GM12878 (cell line): ENCODE measurements around the gene PODN. TPM values are rescaled to one million over a fixed set of nuclear protein-coding genes. Genes with fewer than 3 reads are reported as not detected.

Experiments used
- ATAC-seq: fragments of 200-7000 bp; cut with Tn5 transposase; 3 replicates; pipeline ENCODE4 v1.9.1; 2020; ENCODE audit warnings: mild to moderate bottlenecking, moderate library complexity
- BruUV-seq: library from RNA; stranded (reverse); fragments of 400-500 nt; replicated peaks from 2 replicates; lab custom pipeline; 2021; lab: Mats Ljungman, UMichigan
- CTCF ChIA-PET: fragments of 300-600 bp; sonication (Branson Sonifier 250); formaldehyde crosslinking; extraction: SDS; loops from one replicate; lab custom pipeline; 2021; ENCODE audit warnings: inconsistent platforms; lab: Yijun Ruan, JAX
- POLR2A ChIA-PET: fragments of 350-600 bp; formaldehyde crosslinking; extraction: SDS; loops from one replicate; lab custom pipeline; 2021; ENCODE audit warnings: inconsistent platforms; lab: Charles Lee
- RAD21 ChIA-PET: fragments of 300-600 bp; sonication (Branson Sonifier 250); formaldehyde crosslinking; loops from one replicate; lab custom pipeline; 2023; ENCODE audit warnings: antibody characterized with exemption; ENCODE audit not compliant: unreplicated experiment; lab: Charles Lee
- SMC1A ChIA-PET: fragments of 300-600 bp; sonication (Branson Sonifier 250); formaldehyde crosslinking; loops from one replicate; lab custom pipeline; 2023; ENCODE audit not compliant: unreplicated experiment, uncharacterized antibody; lab: Charles Lee
- DNase-seq: peaks from one replicate; pipeline ENCODE4 v3.0.0-alpha.2; 2011; ENCODE audit warnings: low read depth, low spot score
- FAIRE-seq: peaks from 3 replicates; lab custom pipeline; 2011; peaks lifted over from hg19 to GRCh38; lab: Jason Lieb, UNC
- H2AFZ ChIP-seq: 2 replicates; pipeline ENCODE4 v1.6.0; 2011; ENCODE audit warnings: low read depth, low read length, control low read depth; ENCODE audit not compliant: control insufficient read depth
- H3K27ac ChIP-seq: 2 replicates; pipeline ENCODE4 v1.5.1; 2011; ENCODE audit warnings: control low read depth; ENCODE audit not compliant: control insufficient read depth, insufficient read depth
- H3K27me3 ChIP-seq, 2 experiments: replicated peaks in 1 of 2; 2 replicates each; pipeline versions ENCODE4 v1.6.0 to v1.6.1; 2011; ENCODE audit warnings: low read length in 1 of 2; ENCODE audit not compliant: control insufficient read depth in 2 of 2, insufficient read depth in 2 of 2
- H3K36me3 ChIP-seq, 2 experiments: 2 replicates each; pipeline ENCODE4 v1.5.1; 2011; ENCODE audit warnings: low read length in 1 of 2; ENCODE audit not compliant: control insufficient read depth in 2 of 2, insufficient read depth in 2 of 2
- H3K4me1 ChIP-seq: 2 replicates; pipeline ENCODE4 v1.6.1; 2011; ENCODE audit warnings: mild to moderate bottlenecking, low read length, moderate library complexity, mixed read lengths; ENCODE audit not compliant: control insufficient read depth, insufficient read depth
- H3K4me2 ChIP-seq: 2 replicates; pipeline ENCODE4 v1.6.0; 2011; ENCODE audit warnings: control low read depth; ENCODE audit not compliant: control insufficient read depth, insufficient read depth
- H3K4me3 ChIP-seq: fragments of 200-600 bp; sonication (generic); 2 replicates; pipeline ENCODE4 v1.5.1; 2016
- H3K79me2 ChIP-seq: 2 replicates; pipeline ENCODE4 v1.6.0; 2011; ENCODE audit warnings: low read length; ENCODE audit not compliant: control insufficient read depth, insufficient read depth
- H3K9ac ChIP-seq: 2 replicates; pipeline ENCODE4 v1.8.0; 2011; ENCODE audit warnings: low read length, control low read depth, mixed read lengths; ENCODE audit not compliant: control insufficient read depth, insufficient read depth
- H3K9me3 ChIP-seq: replicated peaks from 3 replicates; pipeline ENCODE4 v1.5.1; 2011; ENCODE audit warnings: mild to moderate bottlenecking, low read length; ENCODE audit not compliant: control insufficient read depth, insufficient read depth
- H4K20me1 ChIP-seq: 2 replicates; pipeline ENCODE4 v1.6.0; 2011; ENCODE audit not compliant: control insufficient read depth, insufficient read depth
- BRCA1 ChIP-seq: IDR thresholded peaks from 2 replicates; pipeline ENCODE4 v1.6.1; 2011; ENCODE audit warnings: low read depth, low read length, improper control_type of control experiment
- CREM ChIP-seq: IDR thresholded peaks from 2 replicates; pipeline ENCODE4 v1.6.1; 2014; ENCODE audit warnings: antibody characterized with exemption, low read depth
- FOS ChIP-seq: IDR thresholded peaks from 3 replicates; pipeline ENCODE4 v1.6.1; 2011; ENCODE audit warnings: borderline replicate concordance; ENCODE audit not compliant: insufficient read length; ENCODE audit errors: extremely low read depth
- IRF4 ChIP-seq: IDR thresholded peaks from 2 replicates; pipeline ENCODE4 v1.6.1; 2011; ENCODE audit warnings: low read depth, low read length
- POLR2AphosphoS5 ChIP-seq: IDR thresholded peaks from 2 replicates; pipeline ENCODE4 v1.6.1; 2011; ENCODE audit warnings: mild to moderate bottlenecking, low read length, inconsistent platforms
- RCOR1 ChIP-seq: conservative IDR thresholded peaks from 2 replicates; pipeline ENCODE4 v1.6.1; 2012; ENCODE audit warnings: low read depth, low read length, improper control_type of control experiment
- RELA ChIP-seq: fragments of 450-650 bp; IDR thresholded peaks from 2 replicates; pipeline ENCODE4 v1.8.0; 2014; ENCODE audit warnings: borderline replicate concordance; ENCODE audit not compliant: partially characterized antibody
- RELB ChIP-seq: fragments of 450-650 bp; IDR thresholded peaks from 2 replicates; pipeline ENCODE4 v1.6.1; 2017; ENCODE audit warnings: low read depth, mild to moderate bottlenecking, moderate library complexity
- SPI1 ChIP-seq: IDR thresholded peaks from 2 replicates; pipeline ENCODE4 v1.6.1; 2011; ENCODE audit warnings: low read depth, mild to moderate bottlenecking, low read length, moderate library complexity, borderline replicate concordance; ENCODE audit not compliant: insufficient read depth
- SUPT20H ChIP-seq: IDR thresholded peaks from 2 replicates; pipeline ENCODE4 v1.6.1; 2011; ENCODE audit warnings: low read depth, mild to moderate bottlenecking, low read length, moderate library complexity, borderline replicate concordance; ENCODE audit not compliant: control insufficient read depth
- TAF1 ChIP-seq: IDR thresholded peaks from 2 replicates; pipeline ENCODE4 v1.6.1; 2011; ENCODE audit warnings: mild to moderate bottlenecking, low read depth, low read length, borderline replicate concordance
- TARDBP ChIP-seq: IDR thresholded peaks from 2 replicates; pipeline ENCODE4 v1.6.1; 2016; ENCODE audit warnings: borderline replicate concordance
- TCF12 ChIP-seq: IDR thresholded peaks from 2 replicates; pipeline ENCODE4 v1.6.1; 2011; ENCODE audit warnings: low read depth, mild to moderate bottlenecking, low read length
- TCF7 ChIP-seq: IDR thresholded peaks from 2 replicates; pipeline ENCODE4 v1.6.1; 2014; ENCODE audit warnings: antibody characterized with exemption, borderline replicate concordance
- WRNIP1 ChIP-seq: IDR thresholded peaks from 2 replicates; pipeline ENCODE4 v1.6.1; 2011; ENCODE audit warnings: low read depth, low read length, improper control_type of control experiment, borderline replicate concordance
- ZBED1 ChIP-seq: IDR thresholded peaks from 2 replicates; pipeline ENCODE4 v1.6.1; 2016; ENCODE audit warnings: borderline replicate concordance
- ZNF274 ChIP-seq: IDR thresholded peaks from one replicate; pipeline ENCODE4 v1.8.0; 2011; ENCODE audit not compliant: insufficient read length, insufficient read depth
- WGBS: methylation state at CpG from one replicate; pipeline ENCODE4 v1.1.6; 2016; ENCODE audit warnings: low lambda C conversion rate; ENCODE audit not compliant: insufficient replicate concordance, insufficient coverage; ENCODE audit errors: missing lambda C conversion rate; 5-methylcytosine and 5-hydroxymethylcytosine counted together
- in situ Hi-C: fragments of 300-500 bp; cut with MboI; formaldehyde crosslinking; loops from 9 replicates; pipeline ENCODE4 v1.14.3; 2018; ENCODE audit warnings: mixed read lengths
- intact Hi-C: fragments of 100-400 bp; cut with micrococcal nuclease; formaldehyde crosslinking; loops from one replicate; pipeline ENCODE4 v1.14.2; 2022; ENCODE audit not compliant: unreplicated experiment
- polyA plus RNA-seq, 11 experiments: library from polyadenylated mRNA; depleted of rRNA in 4 of 11; unstranded in 6 of 11; stranded (reverse) in 5 of 11; fragments of >200 nt; fragmentation: Nextera tagmentation in 4 of 11; fragmentation: Illumina TruSeq in 1 of 11; extraction: Ambion mirVana in 4 of 11; extraction: Trizol in 1 of 11; gene quantifications; 1 replicate in 1 of 11; 2 replicates in 10 of 11; pipeline versions ENCODE4 v1.2.1 to v1.2.3, GENCODE V29; 2011 to 2016; ENCODE audit warnings: inconsistent platforms in 2 of 11, missing spikeins in 2 of 11, low read depth in 1 of 11
- total RNA-seq, 4 experiments: library from RNA; depleted of rRNA in 3 of 4; stranded (reverse); fragments of >200 nt in 3 of 4; fragmentation: Illumina TruSeq in 1 of 4; extraction: Trizol in 1 of 4; gene quantifications; 2 replicates each; pipeline versions ENCODE4 v1.2.1 to v1.2.3, GENCODE V29; 2013 to 2021
- TF ChIP-seq, protein P1 (sequence below): fragments of 450-650 bp; formaldehyde crosslinking; IDR thresholded peaks from 2 replicates; pipeline ENCODE4 v1.5.0; 2022; ENCODE audit warnings: mild to moderate bottlenecking, missing genetic modification characterization
- TF ChIP-seq, protein P2 (sequence below): fragments of 450-650 bp; formaldehyde crosslinking; IDR thresholded peaks from 2 replicates; pipeline ENCODE4 v1.4.0; 2022; ENCODE audit warnings: mild to moderate bottlenecking, moderate library complexity

The PODN gene
- total and polyA plus RNA-seq, 10 of the 15 experiments (the other 5 are each of a cell fraction or from before 2014, with no cell fraction given), result 0.10 TPM; not detected in 9

- in situ Hi-C loops (no loop called here), intact Hi-C loops (no loop called here)
- FAIRE-seq, result no peak
- Histone ChIP-seq H3K4me3 (no peak overlapping the region), H3K9ac (no peak overlapping the region), H4K20me1 (no peaks in the 10 kb centered on the region), H3K9me3 (no peaks in the 10 kb centered on the region), H3K36me3 (no peaks in the 10 kb centered on the region), H3K79me2 (no peaks in the 10 kb centered on the region), H3K4me2 (no peak overlapping the region), H3K27ac (no peak overlapping the region), H3K27me3 (0 out of 4 replicates have a peak, but pooled peaks cover 0 to 2% of the 10 kb centered on the region in 2 experiments), H3K4me1 (no peaks in the 10 kb centered on the region), H2AFZ (no peak overlapping the region)
- RAD21 ChIA-PET, result no interaction called here
- no TSS peak for BruUV-seq
- DNase-seq, result no peak
- 5% methylated on average over 3 of the region's 3 CpGs for WGBS
- TF ChIP-seq RCOR1 (no peak), SPI1 (no peak), TCF7 (no peak), CREM (no peak), BRCA1 (no peak), RELB (no peak), WRNIP1 (no peak), RELA (no peak), TARDBP (no peak), TAF1 (no peak), IRF4 (no peak), SUPT20H (no peak), ZNF274 (no peak), ZBED1 (no peak), FOS (no peak), TCF12 (no peak), POLR2AphosphoS5 (no peak)
- TF ChIP-seq, protein P1, sequence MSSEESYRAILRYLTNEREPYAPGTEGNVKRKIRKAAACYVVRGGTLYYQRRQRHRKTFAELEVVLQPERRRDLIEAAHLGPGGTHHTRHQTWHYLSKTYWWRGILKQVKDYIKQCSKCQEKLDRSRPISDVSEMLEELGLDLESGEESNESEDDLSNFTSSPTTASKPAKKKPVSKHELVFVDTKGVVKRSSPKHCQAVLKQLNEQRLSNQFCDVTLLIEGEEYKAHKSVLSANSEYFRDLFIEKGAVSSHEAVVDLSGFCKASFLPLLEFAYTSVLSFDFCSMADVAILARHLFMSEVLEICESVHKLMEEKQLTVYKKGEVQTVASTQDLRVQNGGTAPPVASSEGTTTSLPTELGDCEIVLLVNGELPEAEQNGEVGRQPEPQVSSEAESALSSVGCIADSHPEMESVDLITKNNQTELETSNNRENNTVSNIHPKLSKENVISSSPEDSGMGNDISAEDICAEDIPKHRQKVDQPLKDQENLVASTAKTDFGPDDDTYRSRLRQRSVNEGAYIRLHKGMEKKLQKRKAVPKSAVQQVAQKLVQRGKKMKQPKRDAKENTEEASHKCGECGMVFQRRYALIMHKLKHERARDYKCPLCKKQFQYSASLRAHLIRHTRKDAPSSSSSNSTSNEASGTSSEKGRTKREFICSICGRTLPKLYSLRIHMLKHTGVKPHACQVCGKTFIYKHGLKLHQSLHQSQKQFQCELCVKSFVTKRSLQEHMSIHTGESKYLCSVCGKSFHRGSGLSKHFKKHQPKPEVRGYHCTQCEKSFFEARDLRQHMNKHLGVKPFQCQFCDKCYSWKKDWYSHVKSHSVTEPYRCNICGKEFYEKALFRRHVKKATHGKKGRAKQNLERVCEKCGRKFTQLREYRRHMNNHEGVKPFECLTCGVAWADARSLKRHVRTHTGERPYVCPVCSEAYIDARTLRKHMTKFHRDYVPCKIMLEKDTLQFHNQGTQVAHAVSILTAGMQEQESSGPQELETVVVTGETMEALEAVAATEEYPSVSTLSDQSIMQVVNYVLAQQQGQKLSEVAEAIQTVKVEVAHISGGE (CRISPR knock-in tag), result no peak
- TF ChIP-seq, protein P2, sequence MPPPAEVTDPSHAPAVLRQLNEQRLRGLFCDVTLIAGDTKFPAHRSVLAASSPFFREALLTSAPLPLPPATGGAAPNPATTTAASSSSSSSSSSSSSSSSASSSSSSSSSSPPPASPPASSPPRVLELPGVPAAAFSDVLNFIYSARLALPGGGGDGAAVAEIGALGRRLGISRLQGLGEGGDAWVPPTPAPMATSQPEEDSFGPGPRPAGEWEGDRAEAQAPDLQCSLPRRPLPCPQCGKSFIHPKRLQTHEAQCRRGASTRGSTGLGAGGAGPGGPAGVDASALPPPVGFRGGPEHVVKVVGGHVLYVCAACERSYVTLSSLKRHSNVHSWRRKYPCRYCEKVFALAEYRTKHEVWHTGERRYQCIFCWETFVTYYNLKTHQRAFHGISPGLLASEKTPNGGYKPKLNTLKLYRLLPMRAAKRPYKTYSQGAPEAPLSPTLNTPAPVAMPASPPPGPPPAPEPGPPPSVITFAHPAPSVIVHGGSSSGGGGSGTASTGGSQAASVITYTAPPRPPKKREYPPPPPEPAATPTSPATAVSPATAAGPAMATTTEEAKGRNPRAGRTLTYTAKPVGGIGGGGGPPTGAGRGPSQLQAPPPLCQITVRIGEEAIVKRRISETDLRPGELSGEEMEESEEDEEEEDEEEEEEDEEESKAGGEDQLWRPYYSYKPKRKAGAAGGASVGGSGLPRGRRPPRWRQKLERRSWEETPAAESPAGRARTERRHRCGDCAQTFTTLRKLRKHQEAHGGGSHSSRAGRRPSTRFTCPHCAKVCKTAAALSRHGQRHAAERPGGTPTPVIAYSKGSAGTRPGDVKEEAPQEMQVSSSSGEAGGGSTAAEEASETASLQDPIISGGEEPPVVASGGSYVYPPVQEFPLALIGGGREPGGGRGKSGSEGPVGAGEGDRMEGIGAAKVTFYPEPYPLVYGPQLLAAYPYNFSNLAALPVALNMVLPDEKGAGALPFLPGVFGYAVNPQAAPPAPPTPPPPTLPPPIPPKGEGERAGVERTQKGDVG, result no peak
- SMC1A ChIA-PET, result no interaction called here
- POLR2A ChIA-PET, result no interaction called here
- CTCF ChIA-PET, result no interaction called here
- ATAC-seq, result no peak
Measured at GRCh38 chr1:53080041-53080440, 18.0 kb downstream of the PODN start.
